ENCODE measurements around the gene OR2A14.

GRCh38 chr7:144137501-144137900 is 14.5 kb downstream of the OR2A14 start:
- TF ChIP-seq, protein P1, sequence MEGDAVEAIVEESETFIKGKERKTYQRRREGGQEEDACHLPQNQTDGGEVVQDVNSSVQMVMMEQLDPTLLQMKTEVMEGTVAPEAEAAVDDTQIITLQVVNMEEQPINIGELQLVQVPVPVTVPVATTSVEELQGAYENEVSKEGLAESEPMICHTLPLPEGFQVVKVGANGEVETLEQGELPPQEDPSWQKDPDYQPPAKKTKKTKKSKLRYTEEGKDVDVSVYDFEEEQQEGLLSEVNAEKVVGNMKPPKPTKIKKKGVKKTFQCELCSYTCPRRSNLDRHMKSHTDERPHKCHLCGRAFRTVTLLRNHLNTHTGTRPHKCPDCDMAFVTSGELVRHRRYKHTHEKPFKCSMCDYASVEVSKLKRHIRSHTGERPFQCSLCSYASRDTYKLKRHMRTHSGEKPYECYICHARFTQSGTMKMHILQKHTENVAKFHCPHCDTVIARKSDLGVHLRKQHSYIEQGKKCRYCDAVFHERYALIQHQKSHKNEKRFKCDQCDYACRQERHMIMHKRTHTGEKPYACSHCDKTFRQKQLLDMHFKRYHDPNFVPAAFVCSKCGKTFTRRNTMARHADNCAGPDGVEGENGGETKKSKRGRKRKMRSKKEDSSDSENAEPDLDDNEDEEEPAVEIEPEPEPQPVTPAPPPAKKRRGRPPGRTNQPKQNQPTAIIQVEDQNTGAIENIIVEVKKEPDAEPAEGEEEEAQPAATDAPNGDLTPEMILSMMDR (IDR thresholded peaks at IDR 0.05; ENCODE audit: insufficient read depth, low read length): no peak
- TF ChIP-seq, protein P2, sequence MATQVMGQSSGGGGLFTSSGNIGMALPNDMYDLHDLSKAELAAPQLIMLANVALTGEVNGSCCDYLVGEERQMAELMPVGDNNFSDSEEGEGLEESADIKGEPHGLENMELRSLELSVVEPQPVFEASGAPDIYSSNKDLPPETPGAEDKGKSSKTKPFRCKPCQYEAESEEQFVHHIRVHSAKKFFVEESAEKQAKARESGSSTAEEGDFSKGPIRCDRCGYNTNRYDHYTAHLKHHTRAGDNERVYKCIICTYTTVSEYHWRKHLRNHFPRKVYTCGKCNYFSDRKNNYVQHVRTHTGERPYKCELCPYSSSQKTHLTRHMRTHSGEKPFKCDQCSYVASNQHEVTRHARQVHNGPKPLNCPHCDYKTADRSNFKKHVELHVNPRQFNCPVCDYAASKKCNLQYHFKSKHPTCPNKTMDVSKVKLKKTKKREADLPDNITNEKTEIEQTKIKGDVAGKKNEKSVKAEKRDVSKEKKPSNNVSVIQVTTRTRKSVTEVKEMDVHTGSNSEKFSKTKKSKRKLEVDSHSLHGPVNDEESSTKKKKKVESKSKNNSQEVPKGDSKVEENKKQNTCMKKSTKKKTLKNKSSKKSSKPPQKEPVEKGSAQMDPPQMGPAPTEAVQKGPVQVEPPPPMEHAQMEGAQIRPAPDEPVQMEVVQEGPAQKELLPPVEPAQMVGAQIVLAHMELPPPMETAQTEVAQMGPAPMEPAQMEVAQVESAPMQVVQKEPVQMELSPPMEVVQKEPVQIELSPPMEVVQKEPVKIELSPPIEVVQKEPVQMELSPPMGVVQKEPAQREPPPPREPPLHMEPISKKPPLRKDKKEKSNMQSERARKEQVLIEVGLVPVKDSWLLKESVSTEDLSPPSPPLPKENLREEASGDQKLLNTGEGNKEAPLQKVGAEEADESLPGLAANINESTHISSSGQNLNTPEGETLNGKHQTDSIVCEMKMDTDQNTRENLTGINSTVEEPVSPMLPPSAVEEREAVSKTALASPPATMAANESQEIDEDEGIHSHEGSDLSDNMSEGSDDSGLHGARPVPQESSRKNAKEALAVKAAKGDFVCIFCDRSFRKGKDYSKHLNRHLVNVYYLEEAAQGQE (IDR thresholded peaks at IDR 0.05; ENCODE audit: insufficient replicate concordance, low read depth): no peak
- TF ChIP-seq SPI1 (IDR thresholded peaks at IDR 0.05; ENCODE audit: borderline replicate concordance, low read depth) (no peak), GABPA (IDR thresholded peaks at IDR 0.05; ENCODE audit: low read depth) (no peak), POLR2AphosphoS5 (IDR thresholded peaks at IDR 0.05; ENCODE audit: low read depth) (no peak)

All from HL-60 (cell line).